Hepatocyte (in vitro differentiated cells): Measurements from ENCODE around the gene LIMS1.

ENCODE experiments used
- EZH2 ChIP-seq: fragments of 200-600 bp; sonication (generic); IDR thresholded peaks from 2 replicates; pipeline ENCODE4 v1.6.1; 2016; ENCODE audit warnings: antibody characterized with exemption, mild to moderate bottlenecking, borderline replicate concordance
- EZH2phosphoT487 ChIP-seq: fragments of 200-600 bp; sonication (generic); IDR thresholded peaks from one replicate; pipeline ENCODE4 v1.6.1; 2018; ENCODE audit warnings: antibody characterized with exemption, mild to moderate bottlenecking, low read depth, moderate library complexity; ENCODE audit not compliant: unreplicated experiment, severe bottlenecking
- TF ChIP-seq, protein P1 (sequence below): fragments of 200-600 bp; sonication (generic); IDR thresholded peaks from 2 replicates; pipeline ENCODE4 v1.5.1; 2016; ENCODE audit warnings: antibody characterized with exemption, mild to moderate bottlenecking; ENCODE audit not compliant: poor library complexity

DNA sequence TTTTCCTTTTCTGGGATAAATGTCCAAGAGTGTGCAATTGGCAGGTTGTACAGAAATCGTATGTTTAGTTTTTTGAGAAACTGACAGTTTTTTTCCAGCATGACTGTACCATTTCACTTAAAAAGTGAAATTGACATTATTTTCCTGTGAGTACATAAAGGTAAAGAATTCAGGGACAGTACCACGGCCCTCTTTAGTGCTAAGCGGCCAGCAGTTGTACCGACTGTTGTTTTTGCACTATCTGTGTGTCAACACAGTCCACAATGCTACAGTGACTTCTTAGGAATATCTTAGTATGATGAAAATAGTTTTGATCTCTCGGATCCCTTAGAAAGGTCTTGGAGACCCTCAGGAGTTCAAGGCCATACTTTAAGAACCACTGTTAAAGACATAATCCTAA, 2.6 kb downstream of the LIMS1 start:
- TF ChIP-seq, protein P1, sequence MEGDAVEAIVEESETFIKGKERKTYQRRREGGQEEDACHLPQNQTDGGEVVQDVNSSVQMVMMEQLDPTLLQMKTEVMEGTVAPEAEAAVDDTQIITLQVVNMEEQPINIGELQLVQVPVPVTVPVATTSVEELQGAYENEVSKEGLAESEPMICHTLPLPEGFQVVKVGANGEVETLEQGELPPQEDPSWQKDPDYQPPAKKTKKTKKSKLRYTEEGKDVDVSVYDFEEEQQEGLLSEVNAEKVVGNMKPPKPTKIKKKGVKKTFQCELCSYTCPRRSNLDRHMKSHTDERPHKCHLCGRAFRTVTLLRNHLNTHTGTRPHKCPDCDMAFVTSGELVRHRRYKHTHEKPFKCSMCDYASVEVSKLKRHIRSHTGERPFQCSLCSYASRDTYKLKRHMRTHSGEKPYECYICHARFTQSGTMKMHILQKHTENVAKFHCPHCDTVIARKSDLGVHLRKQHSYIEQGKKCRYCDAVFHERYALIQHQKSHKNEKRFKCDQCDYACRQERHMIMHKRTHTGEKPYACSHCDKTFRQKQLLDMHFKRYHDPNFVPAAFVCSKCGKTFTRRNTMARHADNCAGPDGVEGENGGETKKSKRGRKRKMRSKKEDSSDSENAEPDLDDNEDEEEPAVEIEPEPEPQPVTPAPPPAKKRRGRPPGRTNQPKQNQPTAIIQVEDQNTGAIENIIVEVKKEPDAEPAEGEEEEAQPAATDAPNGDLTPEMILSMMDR = no peak
- no peak for TF ChIP-seq EZH2
- no peak for TF ChIP-seq EZH2phosphoT487
